ENCODE results near the gene FZD10. TPM values are rescaled to one million over a fixed set of nuclear protein-coding genes. Genes with fewer than 3 reads are reported as not detected.

The FZD10 gene
- total RNA-seq, 4 donors from 2014 or later, result under 0.01 to 0.39 (median 0.21) TPM

DNA sequence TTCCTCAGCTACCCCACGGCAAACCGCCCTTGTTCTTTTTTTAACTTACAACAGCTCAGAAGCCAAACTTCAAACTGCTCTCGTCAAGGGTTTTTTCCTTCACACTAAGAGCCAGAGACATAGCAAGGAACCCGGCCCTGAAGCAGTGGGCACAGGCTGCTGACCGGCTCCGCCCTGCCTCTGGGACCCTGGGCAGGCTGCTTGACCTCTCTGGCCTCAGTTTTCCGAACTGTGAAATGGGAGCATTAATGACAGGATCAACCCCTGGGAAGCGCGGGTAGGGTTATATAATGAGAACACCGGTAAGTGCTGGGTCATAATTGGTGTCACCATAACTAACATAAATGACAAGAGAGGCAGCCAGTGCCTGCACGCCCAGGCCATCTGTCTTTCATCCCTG, 21.2 kb upstream of the FZD10 start:
- Histone ChIP-seq H3K27me3 (no peaks in the 10 kb centered on the region), H3K27ac (no peak overlapping the region), H3K36me3 (no peaks in the 10 kb centered on the region), H3K9me3 (no peaks in the 10 kb centered on the region), H3K4me1 (peaks cover 0 to 6% (median 0%) of the 10 kb centered on the region in 4 donors), H3K4me3 (no peak overlapping the region)
- WGBS, 2 donors, result 68 to 76% methylated on average over 11 of the region's 11 CpGs
- no peak for DNase-seq (ENCODE audit: low spot score in 2 of 2)
- TF ChIP-seq EP300 (IDR thresholded peaks at IDR 0.05), result no peak
- TF ChIP-seq, protein P1, sequence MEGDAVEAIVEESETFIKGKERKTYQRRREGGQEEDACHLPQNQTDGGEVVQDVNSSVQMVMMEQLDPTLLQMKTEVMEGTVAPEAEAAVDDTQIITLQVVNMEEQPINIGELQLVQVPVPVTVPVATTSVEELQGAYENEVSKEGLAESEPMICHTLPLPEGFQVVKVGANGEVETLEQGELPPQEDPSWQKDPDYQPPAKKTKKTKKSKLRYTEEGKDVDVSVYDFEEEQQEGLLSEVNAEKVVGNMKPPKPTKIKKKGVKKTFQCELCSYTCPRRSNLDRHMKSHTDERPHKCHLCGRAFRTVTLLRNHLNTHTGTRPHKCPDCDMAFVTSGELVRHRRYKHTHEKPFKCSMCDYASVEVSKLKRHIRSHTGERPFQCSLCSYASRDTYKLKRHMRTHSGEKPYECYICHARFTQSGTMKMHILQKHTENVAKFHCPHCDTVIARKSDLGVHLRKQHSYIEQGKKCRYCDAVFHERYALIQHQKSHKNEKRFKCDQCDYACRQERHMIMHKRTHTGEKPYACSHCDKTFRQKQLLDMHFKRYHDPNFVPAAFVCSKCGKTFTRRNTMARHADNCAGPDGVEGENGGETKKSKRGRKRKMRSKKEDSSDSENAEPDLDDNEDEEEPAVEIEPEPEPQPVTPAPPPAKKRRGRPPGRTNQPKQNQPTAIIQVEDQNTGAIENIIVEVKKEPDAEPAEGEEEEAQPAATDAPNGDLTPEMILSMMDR (IDR thresholded peaks at IDR 0.05), result no peak
- no peak for TF ChIP-seq POLR2A (IDR thresholded peaks at IDR 0.05)

DNA sequence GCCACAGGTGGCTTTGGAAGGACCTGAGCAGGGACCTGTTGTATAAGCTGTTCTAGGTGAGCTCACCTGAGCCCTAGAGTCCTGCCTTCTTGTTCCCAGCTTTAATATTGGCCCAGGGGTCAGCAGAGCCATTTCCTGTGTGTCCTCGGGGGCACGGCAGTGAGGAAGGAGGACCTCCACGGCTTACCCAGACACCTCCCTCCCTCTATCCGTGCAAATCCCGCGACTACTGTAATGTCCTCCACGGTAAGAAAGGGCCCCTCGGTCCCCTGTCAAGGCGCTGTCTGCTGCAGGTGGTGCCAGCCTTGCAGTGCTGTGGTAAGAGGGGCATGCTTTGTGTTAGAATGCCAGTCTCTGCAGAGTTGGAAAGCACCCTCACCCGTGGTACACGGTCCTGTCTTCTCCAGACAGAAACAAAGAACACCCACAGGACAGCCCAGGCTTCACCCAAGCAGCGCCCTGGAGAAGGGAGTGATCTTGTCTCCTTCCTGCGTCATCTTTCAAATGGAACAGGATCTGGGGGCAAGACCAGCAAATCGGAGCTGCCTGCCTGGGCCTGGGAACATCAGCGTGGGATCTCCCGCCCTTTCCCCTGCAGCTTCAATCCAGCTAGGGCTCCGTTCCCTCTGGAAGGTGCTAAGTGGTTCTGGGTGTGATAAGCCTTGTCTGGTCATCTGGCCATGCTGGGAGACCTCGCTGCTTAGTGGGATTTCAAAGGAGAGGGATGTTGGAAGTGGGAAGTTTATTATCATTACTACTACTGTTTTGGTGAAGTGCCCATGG, 20.2 kb upstream of the FZD10 start:
- Histone ChIP-seq H3K27ac (no peak overlapping the region), H3K36me3 (no peaks in the 10 kb centered on the region), H3K27me3 (no peaks in the 10 kb centered on the region), H3K4me1 (peaks cover 0 to 5% (median 0%) of the 10 kb centered on the region in 4 donors), H3K9me3 (no peaks in the 10 kb centered on the region), H3K4me3 (no peak overlapping the region)
- TF ChIP-seq POLR2A (IDR thresholded peaks at IDR 0.05), result no peak
- TF ChIP-seq EP300 (IDR thresholded peaks at IDR 0.05), result no peak
- TF ChIP-seq, protein P1 (IDR thresholded peaks at IDR 0.05), result no peak
- no peak for DNase-seq (ENCODE audit: low spot score in 2 of 2)
- WGBS, 2 donors, result 53 to 68% methylated on average over 15 to 18 of the region's 18 CpGs

DNA sequence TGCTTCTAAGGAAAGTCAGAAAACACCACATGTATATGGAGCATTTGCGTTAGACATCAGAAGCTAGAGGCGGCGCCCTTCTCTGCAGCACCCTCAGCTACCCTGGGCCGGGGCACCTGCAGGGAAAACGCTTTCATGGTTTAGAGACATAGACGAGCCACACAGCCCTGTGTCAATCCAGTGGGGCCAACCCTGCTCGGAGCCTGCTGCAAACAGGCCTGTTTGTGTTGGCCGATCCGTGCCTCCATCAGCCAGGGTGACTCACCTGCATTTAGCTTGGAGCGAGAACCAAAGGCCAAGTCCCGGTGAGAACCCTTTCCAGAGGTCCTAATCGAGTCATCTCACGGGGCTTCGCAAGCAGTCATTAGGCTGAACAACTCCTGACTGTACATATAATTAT, 19.5 kb upstream of the FZD10 start:
- Histone ChIP-seq H3K36me3 (no peaks in the 10 kb centered on the region), H3K27me3 (no peaks in the 10 kb centered on the region), H3K9me3 (no peaks in the 10 kb centered on the region), H3K4me1 (no peaks in the 10 kb centered on the region), H3K27ac (no peak overlapping the region), H3K4me3 (no peak overlapping the region)
- DNase-seq (ENCODE audit: low spot score in 2 of 2), result no peak
- TF ChIP-seq, protein P1 (IDR thresholded peaks at IDR 0.05), result no peak
- TF ChIP-seq POLR2A (IDR thresholded peaks at IDR 0.05), result no peak
- no peak for TF ChIP-seq EP300 (IDR thresholded peaks at IDR 0.05)
- WGBS, 2 donors, result 75 to 79% methylated on average over 13 of the region's 14 CpGs

DNA sequence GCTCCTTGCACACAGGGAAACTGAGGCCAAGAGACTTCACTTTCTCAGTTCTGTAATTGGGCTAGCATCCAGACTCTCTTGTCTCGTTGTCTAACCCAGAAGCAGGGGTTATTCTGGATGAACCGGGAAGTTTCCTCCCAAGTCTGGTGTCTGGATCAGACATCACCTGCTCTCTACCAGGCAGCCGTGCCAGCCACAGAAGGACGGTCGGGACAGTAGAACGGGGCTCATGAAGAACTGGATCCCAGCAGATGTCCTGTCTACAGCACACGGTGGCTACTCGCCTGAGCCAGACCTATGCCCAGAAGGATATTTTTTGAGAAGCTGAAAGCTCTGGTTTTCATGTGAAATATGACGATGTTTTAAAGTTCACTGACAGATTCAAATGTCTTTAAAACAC, 19.1 kb upstream of the FZD10 start:
- TF ChIP-seq EP300 (IDR thresholded peaks at IDR 0.05) (no peak), POLR2A (IDR thresholded peaks at IDR 0.05) (no peak)
- TF ChIP-seq, protein P1 (IDR thresholded peaks at IDR 0.05), result no peak
- 84 to 89% methylated on average over 9 of the region's 9 CpGs for WGBS, 2 donors
- no peaks in the 10 kb centered on the region for H3K4me1 ChIP-seq

DNA sequence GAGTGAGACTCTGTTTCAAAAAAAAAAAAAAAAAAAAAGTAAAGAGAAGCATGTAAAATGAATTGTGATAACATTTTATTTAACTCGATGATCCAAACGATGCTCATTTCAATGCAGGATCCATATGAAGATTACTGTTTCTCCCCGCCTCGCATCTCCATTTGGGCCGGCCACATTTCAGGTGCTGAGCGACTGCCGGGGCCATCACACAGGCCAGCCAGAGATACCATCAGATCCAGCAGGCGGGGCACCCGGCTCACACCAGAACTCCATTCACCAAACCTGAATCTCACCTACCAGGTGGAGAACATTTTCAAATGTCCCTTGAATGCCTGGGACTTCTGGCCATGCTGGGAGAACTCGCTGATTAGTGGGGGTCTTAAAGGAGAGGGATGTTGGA, 18.0 kb upstream of the FZD10 start:
- no peaks in the 10 kb centered on the region for H3K4me1 ChIP-seq
- H3K27ac ChIP-seq, result no peak overlapping the region
- 90 to 93% methylated on average over 10 of the region's 10 CpGs for WGBS, 2 donors
- H3K27me3 ChIP-seq, result no peaks in the 10 kb centered on the region
- H3K36me3 ChIP-seq, result no peaks in the 10 kb centered on the region
- DNase-seq (ENCODE audit: low spot score in 2 of 2), result no peak
- no peak overlapping the region for H3K4me3 ChIP-seq
- TF ChIP-seq EP300 (IDR thresholded peaks at IDR 0.05) (no peak), POLR2A (IDR thresholded peaks at IDR 0.05) (no peak)
- TF ChIP-seq, protein P1 (IDR thresholded peaks at IDR 0.05), result no peak
- no peaks in the 10 kb centered on the region for H3K9me3 ChIP-seq

More for the DNA sequence above, 19.1 kb upstream of the FZD10 start:
- Histone ChIP-seq H3K36me3 (no peaks in the 10 kb centered on the region), H3K9me3 (no peaks in the 10 kb centered on the region), H3K27ac (no peak overlapping the region), H3K4me3 (no peak overlapping the region), H3K27me3 (no peaks in the 10 kb centered on the region)
- DNase-seq (ENCODE audit: low spot score in 2 of 2), result no peak

Data from tibial nerve (tissue), 4 donors.